Measurements from ENCODE around the gene SACM1L.
A peak's percentile ranks its signal among the peaks of the same experiment; 100 is the strongest.
"Not testable (repeated sequence)": the region's sequence is repeated elsewhere in the genome, so short reads cannot be mapped to it uniquely, and the experiment has no call there.

Gene SACM1L

GRCh38 chr3:45692866-45693265 lies 3.7 kb downstream of the SACM1L start:
- no peaks in the 10 kb centered on the region for H3K27me3 ChIP-seq (ENCODE audit: control insufficient read depth, insufficient read depth, low read length, poor library complexity, severe bottlenecking)
- H3K27ac ChIP-seq (ENCODE audit: insufficient read depth, low read depth, low read length, poor library complexity, severe bottlenecking), result no peak overlapping the region
- H3K9me3 ChIP-seq (ENCODE audit: control insufficient read depth, low read length), result no peaks in the 10 kb centered on the region
- 90 to 94% methylated on average over 2 to 3 of the region's 3 CpGs for WGBS, 2 experiments
- peaks cover 17% of the 10 kb centered on the region for H3K4me1 ChIP-seq (ENCODE audit: control insufficient read depth, insufficient read depth, low read length)
- H3K36me3 ChIP-seq (ENCODE audit: control insufficient read depth, insufficient read depth, low read length), result no peaks in the 10 kb centered on the region
- H3K4me3 ChIP-seq (ENCODE audit: insufficient read depth, low read depth, low read length), result no peak overlapping the region

- Histone ChIP-seq H3K27me3 (ENCODE audit: control insufficient read depth, insufficient read depth, low read length, poor library complexity, severe bottlenecking) (no peaks in the 10 kb centered on the region), H3K4me3 (ENCODE audit: insufficient read depth, low read depth, low read length) (no peak overlapping the region), H3K27ac (ENCODE audit: insufficient read depth, low read depth, low read length, poor library complexity, severe bottlenecking) (no peak overlapping the region), H3K4me1 (ENCODE audit: control insufficient read depth, insufficient read depth, low read length) (peaks cover 17% of the 10 kb centered on the region), H3K9me3 (ENCODE audit: control insufficient read depth, low read length) (no peaks in the 10 kb centered on the region), H3K36me3 (ENCODE audit: control insufficient read depth, insufficient read depth, low read length) (no peaks in the 10 kb centered on the region)
- WGBS, 2 experiments, result 99 to 100% methylated on average over 3 of the region's 3 CpGs
These were observed 4.8 kb downstream of the SACM1L start for GRCh38 chr3:45693941-45694521.

GRCh38 chr3:45695166-45695565 lies 6.0 kb downstream of the SACM1L start:
- H3K27ac ChIP-seq (ENCODE audit: insufficient read depth, low read depth, low read length, poor library complexity, severe bottlenecking); H3K36me3 ChIP-seq (ENCODE audit: control insufficient read depth, insufficient read depth, low read length); H3K9me3 ChIP-seq (ENCODE audit: control insufficient read depth, low read length); H3K27me3 ChIP-seq (ENCODE audit: control insufficient read depth, insufficient read depth, low read length, poor library complexity, severe bottlenecking); H3K4me3 ChIP-seq (ENCODE audit: insufficient read depth, low read depth, low read length): not testable (repeated sequence)
- H3K4me1 ChIP-seq (ENCODE audit: control insufficient read depth, insufficient read depth, low read length), result peaks cover 17% of the 10 kb centered on the region
- WGBS, 2 experiments, result 81 to 84% methylated on average over 4 of the region's 4 CpGs

GRCh38 chr3:45700570-45701073 lies 11.4 kb downstream of the SACM1L start:
- Histone ChIP-seq H3K9me3 (ENCODE audit: control insufficient read depth, low read length) (no peaks in the 10 kb centered on the region), H3K36me3 (ENCODE audit: control insufficient read depth, insufficient read depth, low read length) (no peaks in the 10 kb centered on the region), H3K4me3 (ENCODE audit: insufficient read depth, low read depth, low read length) (no peak overlapping the region), H3K27ac (ENCODE audit: insufficient read depth, low read depth, low read length, poor library complexity, severe bottlenecking) (no peak overlapping the region), H3K4me1 (ENCODE audit: control insufficient read depth, insufficient read depth, low read length) (peaks cover 7% of the 10 kb centered on the region), H3K27me3 (ENCODE audit: control insufficient read depth, insufficient read depth, low read length, poor library complexity, severe bottlenecking) (no peaks in the 10 kb centered on the region)
- 90 to 91% methylated on average over 5 to 6 of the region's 6 CpGs for WGBS, 2 experiments

DNA sequence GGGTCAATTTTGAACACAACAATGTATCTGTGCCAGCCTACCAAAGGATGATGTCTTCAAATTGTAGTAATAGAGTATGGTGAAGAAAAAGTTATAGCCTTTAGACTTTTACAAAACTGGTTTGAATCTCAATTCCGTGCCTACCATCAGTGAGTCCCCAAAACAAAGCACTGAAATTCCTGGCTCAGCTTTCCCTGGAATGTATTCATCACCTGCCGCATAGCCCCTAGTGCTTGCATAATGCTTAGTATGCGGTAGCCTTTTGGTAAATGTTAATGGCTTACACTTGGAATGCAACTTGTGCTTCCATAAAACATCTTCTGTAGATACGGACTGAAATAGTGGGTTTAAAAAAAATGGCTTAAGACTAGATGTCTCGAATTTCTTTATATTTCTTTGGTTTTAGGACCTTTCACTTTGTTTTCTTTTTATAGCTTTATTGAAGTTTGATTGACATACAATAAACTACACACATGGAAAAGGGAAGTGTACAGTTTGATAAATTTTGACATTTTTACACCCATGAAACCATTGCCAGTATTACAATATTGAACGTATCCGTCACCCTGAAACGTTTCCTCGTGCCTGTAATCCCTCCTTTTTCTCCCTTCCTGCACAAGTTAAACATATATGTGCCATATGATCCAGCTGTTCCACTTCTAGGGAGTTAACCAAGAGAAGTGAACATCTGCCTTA lies 12.1 kb downstream of the SACM1L start:
- WGBS, 2 experiments, result 48 to 51% methylated on average over 8 to 9 of the region's 9 CpGs
- Histone ChIP-seq H3K9me3 (ENCODE audit: control insufficient read depth, low read length) (no peaks in the 10 kb centered on the region), H3K27me3 (ENCODE audit: control insufficient read depth, insufficient read depth, low read length, poor library complexity, severe bottlenecking) (no peaks in the 10 kb centered on the region), H3K36me3 (ENCODE audit: control insufficient read depth, insufficient read depth, low read length) (no peaks in the 10 kb centered on the region), H3K4me3 (ENCODE audit: insufficient read depth, low read depth, low read length) (no peak overlapping the region), H3K27ac (ENCODE audit: insufficient read depth, low read depth, low read length, poor library complexity, severe bottlenecking) (peak overlapping the region; percentile 11), H3K4me1 (ENCODE audit: control insufficient read depth, insufficient read depth, low read length) (peaks cover 7% of the 10 kb centered on the region)

- Histone ChIP-seq H3K36me3 (ENCODE audit: control insufficient read depth, insufficient read depth, low read length) (peaks cover 3% of the 10 kb centered on the region), H3K4me1 (ENCODE audit: control insufficient read depth, insufficient read depth, low read length) (peaks cover 7% of the 10 kb centered on the region), H3K4me3 (ENCODE audit: insufficient read depth, low read depth, low read length) (no peak overlapping the region), H3K27me3 (ENCODE audit: control insufficient read depth, insufficient read depth, low read length, poor library complexity, severe bottlenecking) (no peaks in the 10 kb centered on the region), H3K9me3 (ENCODE audit: control insufficient read depth, low read length) (no peaks in the 10 kb centered on the region), H3K27ac (ENCODE audit: insufficient read depth, low read depth, low read length, poor library complexity, severe bottlenecking) (no peak overlapping the region)
- WGBS, 2 experiments, result 93 to 98% methylated on average over 4 of the region's 4 CpGs
These were observed 15.2 kb downstream of the SACM1L start for GRCh38 chr3:45704301-45704943.

DNA sequence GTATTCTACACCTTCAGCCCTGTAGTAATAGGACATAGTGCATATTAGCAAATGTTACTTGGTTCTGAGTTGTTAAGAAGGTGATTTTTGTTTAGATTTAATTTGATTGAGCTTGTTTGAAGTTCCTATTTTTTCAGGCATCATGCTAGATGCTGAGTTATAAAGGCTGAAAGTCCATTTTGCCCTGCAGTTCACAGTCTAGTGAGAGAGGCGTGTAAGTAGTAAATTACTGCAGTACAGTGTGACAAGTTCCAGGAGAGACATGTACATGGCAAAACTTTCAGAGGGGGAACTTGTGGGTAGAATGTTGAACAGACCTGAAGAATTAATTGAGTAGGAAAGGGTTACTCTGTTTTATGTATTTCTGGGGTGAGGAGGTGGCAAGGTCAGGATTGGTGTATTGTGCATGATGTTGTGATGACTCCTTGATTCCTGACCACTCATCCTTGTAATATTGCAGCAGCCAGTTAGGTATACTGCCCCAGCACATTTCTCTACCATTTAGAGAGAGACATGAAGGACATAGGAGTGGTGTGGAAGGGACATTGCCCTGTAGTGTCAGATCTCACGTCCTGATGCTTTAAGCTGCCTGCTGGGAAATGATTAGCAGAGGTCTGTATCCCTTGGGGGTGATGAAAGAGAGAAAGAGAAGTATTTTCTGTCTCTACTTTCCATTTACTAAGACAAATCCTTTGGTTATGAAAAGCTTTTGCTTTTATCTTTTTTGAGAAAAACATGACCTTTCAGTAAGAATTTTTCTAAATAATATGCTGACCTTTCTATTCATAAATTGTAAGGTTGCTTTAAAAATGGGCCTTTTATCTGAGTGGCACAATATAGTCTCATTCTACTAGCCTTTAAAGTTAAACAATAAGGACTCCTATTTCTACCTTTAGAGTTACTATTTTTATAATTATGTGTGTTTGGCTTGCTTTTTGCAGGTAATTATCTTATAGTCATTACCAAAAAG lies 16.9 kb downstream of the SACM1L start:
- no peak overlapping the region for H3K27ac ChIP-seq (ENCODE audit: insufficient read depth, low read depth, low read length, poor library complexity, severe bottlenecking)
- H3K4me1 ChIP-seq (ENCODE audit: control insufficient read depth, insufficient read depth, low read length), result peaks cover 7% of the 10 kb centered on the region
- H3K36me3 ChIP-seq (ENCODE audit: control insufficient read depth, insufficient read depth, low read length), result peaks cover 3% of the 10 kb centered on the region
- no peak overlapping the region for H3K4me3 ChIP-seq (ENCODE audit: insufficient read depth, low read depth, low read length)
- no peaks in the 10 kb centered on the region for H3K27me3 ChIP-seq (ENCODE audit: control insufficient read depth, insufficient read depth, low read length, poor library complexity, severe bottlenecking)
- no peaks in the 10 kb centered on the region for H3K9me3 ChIP-seq (ENCODE audit: control insufficient read depth, low read length)
- 71 to 75% methylated on average over 2 of the region's 2 CpGs for WGBS, 2 experiments

DNA sequence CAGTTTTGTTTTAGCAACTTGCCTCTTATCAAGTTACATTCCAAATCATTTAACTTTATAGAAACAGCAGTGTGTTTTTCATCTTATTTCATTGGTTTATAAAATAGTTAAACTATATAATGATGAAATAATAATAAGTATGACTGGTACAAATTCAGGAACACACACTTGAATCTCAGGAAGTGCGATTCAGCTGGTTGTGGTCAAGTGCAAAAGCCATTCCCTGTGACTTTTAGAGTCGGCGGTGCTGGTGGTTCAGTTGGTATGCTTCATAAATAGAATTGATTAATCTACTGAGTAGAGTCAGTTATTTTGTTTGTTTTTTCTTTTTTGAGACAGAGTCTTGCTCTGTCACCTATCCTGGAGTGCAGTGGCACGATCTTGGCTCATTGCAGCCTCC lies 22.7 kb downstream of the SACM1L start:
- Histone ChIP-seq H3K36me3 (ENCODE audit: control insufficient read depth, insufficient read depth, low read length) (peaks cover 11% of the 10 kb centered on the region), H3K4me3 (ENCODE audit: insufficient read depth, low read depth, low read length) (no peak overlapping the region), H3K4me1 (ENCODE audit: control insufficient read depth, insufficient read depth, low read length) (no peaks in the 10 kb centered on the region), H3K27me3 (ENCODE audit: control insufficient read depth, insufficient read depth, low read length, poor library complexity, severe bottlenecking) (no peaks in the 10 kb centered on the region), H3K27ac (ENCODE audit: insufficient read depth, low read depth, low read length, poor library complexity, severe bottlenecking) (no peak overlapping the region), H3K9me3 (ENCODE audit: control insufficient read depth, low read length) (no peaks in the 10 kb centered on the region)
- 95 to 98% methylated on average over 4 of the region's 4 CpGs for WGBS, 2 experiments

DNA sequence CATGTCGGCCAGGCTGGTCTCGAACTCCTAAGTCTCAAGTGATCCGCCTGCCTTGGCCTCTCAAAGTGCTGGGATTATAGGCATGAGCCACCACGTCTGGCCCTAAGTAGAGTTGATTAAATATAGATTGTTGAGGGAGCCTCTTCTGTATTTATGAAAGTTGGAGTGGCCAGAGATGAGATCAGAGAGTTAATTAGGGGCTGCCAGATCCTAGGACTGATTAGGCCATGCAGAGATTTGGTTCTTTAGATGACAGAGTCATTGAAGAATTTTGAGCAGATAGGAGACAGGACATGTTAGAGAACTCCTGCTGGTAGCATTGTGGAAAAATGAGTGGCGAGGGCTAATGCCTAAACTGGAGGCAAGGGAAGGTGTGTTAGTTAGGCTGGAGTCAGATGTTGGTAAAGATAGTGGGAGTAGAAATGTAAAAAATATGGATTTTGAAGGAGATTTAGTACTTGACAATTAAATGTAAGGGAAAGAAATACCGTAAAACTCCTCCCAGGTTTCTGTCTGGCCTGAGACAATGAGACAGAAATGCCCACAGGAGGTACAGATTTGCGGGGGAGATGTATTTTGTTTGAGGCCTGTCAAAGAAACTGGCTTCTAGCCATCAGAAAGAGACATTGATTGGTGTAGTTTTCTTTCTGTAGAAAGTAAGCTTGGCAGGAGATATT lies 23.4 kb downstream of the SACM1L start:
- no peaks in the 10 kb centered on the region for H3K27me3 ChIP-seq (ENCODE audit: control insufficient read depth, insufficient read depth, low read length, poor library complexity, severe bottlenecking)
- no peaks in the 10 kb centered on the region for H3K4me1 ChIP-seq (ENCODE audit: control insufficient read depth, insufficient read depth, low read length)
- 94% methylated on average over 7 of the region's 7 CpGs for WGBS, 2 experiments
- H3K4me3 ChIP-seq (ENCODE audit: insufficient read depth, low read depth, low read length), result no peak overlapping the region
- H3K36me3 ChIP-seq (ENCODE audit: control insufficient read depth, insufficient read depth, low read length), result peaks cover 8% of the 10 kb centered on the region
- H3K27ac ChIP-seq (ENCODE audit: insufficient read depth, low read depth, low read length, poor library complexity, severe bottlenecking), result no peak overlapping the region
- H3K9me3 ChIP-seq (ENCODE audit: control insufficient read depth, low read length), result no peaks in the 10 kb centered on the region
